ENCODE data around the gene VAV3. TPM values are rescaled to one million over a fixed set of nuclear protein-coding genes. Genes with fewer than 3 reads are reported as not detected.

VAV3 gene
- total RNA-seq, 1 donor from 2014 or later, result 12.3 TPM

GRCh38 chr1:107927820-107928219, 37.2 kb downstream of the VAV3 start:
- DNase-seq (ENCODE audit: extremely low spot score, unreplicated experiment), result no peak
- Mint-ChIP-seq H3K27ac (no peak overlapping the region), H3K4me1 (ENCODE audit: unreplicated experiment) (no peaks in the 10 kb centered on the region), H3K36me3 (no peaks in the 10 kb centered on the region), H3K9me3 (no peaks in the 10 kb centered on the region), H3K27me3 (no peaks in the 10 kb centered on the region), H3K4me3 (no peak overlapping the region)
- TF ChIP-seq CTCF (conservative IDR thresholded peaks at IDR 0.05), result no peak

- DNase-seq (ENCODE audit: extremely low spot score, unreplicated experiment), result no peak
- Mint-ChIP-seq H3K27ac (no peak overlapping the region), H3K4me3 (no peak overlapping the region), H3K27me3 (no peaks in the 10 kb centered on the region), H3K4me1 (ENCODE audit: unreplicated experiment) (no peaks in the 10 kb centered on the region), H3K36me3 (no peaks in the 10 kb centered on the region), H3K9me3 (no peaks in the 10 kb centered on the region)
- no peak for TF ChIP-seq CTCF (conservative IDR thresholded peaks at IDR 0.05)
Measured at GRCh38 chr1:107926436-107927080, 38.4 kb downstream of the VAV3 start.

- Mint-ChIP-seq H3K27me3 (peaks cover 3% of the 10 kb centered on the region), H3K4me1 (ENCODE audit: unreplicated experiment) (peaks cover 5% of the 10 kb centered on the region), H3K9me3 (no peaks in the 10 kb centered on the region), H3K27ac (no peak overlapping the region), H3K4me3 (no peak overlapping the region), H3K36me3 (no peaks in the 10 kb centered on the region)
- TF ChIP-seq CTCF (conservative IDR thresholded peaks at IDR 0.05), result no peak
- DNase-seq (ENCODE audit: extremely low spot score, unreplicated experiment), result no peak
Measured at GRCh38 chr1:107925565-107925964, 39.4 kb downstream of the VAV3 start.

- Mint-ChIP-seq H3K36me3 (no peaks in the 10 kb centered on the region), H3K4me3 (no peak overlapping the region), H3K4me1 (ENCODE audit: unreplicated experiment) (peaks cover 5% of the 10 kb centered on the region), H3K27me3 (peaks cover 3% of the 10 kb centered on the region), H3K9me3 (no peaks in the 10 kb centered on the region), H3K27ac (no peak overlapping the region)
- no peak for DNase-seq (ENCODE audit: extremely low spot score, unreplicated experiment)
- no peak for TF ChIP-seq CTCF (conservative IDR thresholded peaks at IDR 0.05)
Measured at GRCh38 chr1:107920999-107921398, 44.0 kb downstream of the VAV3 start.

- Mint-ChIP-seq H3K4me1 (ENCODE audit: unreplicated experiment) (peaks cover 5% of the 10 kb centered on the region), H3K36me3 (no peaks in the 10 kb centered on the region), H3K4me3 (no peak overlapping the region), H3K27me3 (peaks cover 3% of the 10 kb centered on the region), H3K9me3 (no peaks in the 10 kb centered on the region), H3K27ac (no peak overlapping the region)
- DNase-seq (ENCODE audit: extremely low spot score, unreplicated experiment), result no peak
- TF ChIP-seq CTCF (conservative IDR thresholded peaks at IDR 0.05), result no peak
Measured at GRCh38 chr1:107920561-107920960, 44.4 kb downstream of the VAV3 start.

- H3K27me3 Mint-ChIP-seq, result peaks cover 3% of the 10 kb centered on the region
- H3K4me3 Mint-ChIP-seq, result no peak overlapping the region
- TF ChIP-seq CTCF (conservative IDR thresholded peaks at IDR 0.05), result no peak
- H3K36me3 Mint-ChIP-seq, result no peaks in the 10 kb centered on the region
- peaks cover 5% of the 10 kb centered on the region for H3K4me1 Mint-ChIP-seq (ENCODE audit: unreplicated experiment)
- no peak overlapping the region for H3K27ac Mint-ChIP-seq
- no peaks in the 10 kb centered on the region for H3K9me3 Mint-ChIP-seq
- DNase-seq (ENCODE audit: extremely low spot score, unreplicated experiment), result no peak
Measured at GRCh38 chr1:107919953-107920352, 45.0 kb downstream of the VAV3 start.
